Measurements from ENCODE around the gene NAGLU.

GRCh38 chr17:42577140-42577531, 41.1 kb downstream of the NAGLU start:
- TF ChIP-seq POLR2A (IDR thresholded peaks at IDR 0.05): no peak
- TF ChIP-seq, protein P1, sequence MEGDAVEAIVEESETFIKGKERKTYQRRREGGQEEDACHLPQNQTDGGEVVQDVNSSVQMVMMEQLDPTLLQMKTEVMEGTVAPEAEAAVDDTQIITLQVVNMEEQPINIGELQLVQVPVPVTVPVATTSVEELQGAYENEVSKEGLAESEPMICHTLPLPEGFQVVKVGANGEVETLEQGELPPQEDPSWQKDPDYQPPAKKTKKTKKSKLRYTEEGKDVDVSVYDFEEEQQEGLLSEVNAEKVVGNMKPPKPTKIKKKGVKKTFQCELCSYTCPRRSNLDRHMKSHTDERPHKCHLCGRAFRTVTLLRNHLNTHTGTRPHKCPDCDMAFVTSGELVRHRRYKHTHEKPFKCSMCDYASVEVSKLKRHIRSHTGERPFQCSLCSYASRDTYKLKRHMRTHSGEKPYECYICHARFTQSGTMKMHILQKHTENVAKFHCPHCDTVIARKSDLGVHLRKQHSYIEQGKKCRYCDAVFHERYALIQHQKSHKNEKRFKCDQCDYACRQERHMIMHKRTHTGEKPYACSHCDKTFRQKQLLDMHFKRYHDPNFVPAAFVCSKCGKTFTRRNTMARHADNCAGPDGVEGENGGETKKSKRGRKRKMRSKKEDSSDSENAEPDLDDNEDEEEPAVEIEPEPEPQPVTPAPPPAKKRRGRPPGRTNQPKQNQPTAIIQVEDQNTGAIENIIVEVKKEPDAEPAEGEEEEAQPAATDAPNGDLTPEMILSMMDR (IDR thresholded peaks at IDR 0.05): no peak

Measured in heart left ventricle (tissue), 13 donors.